HG02763 (cell line): ENCODE measurements around the gene MBNL1.
A peak's percentile ranks its signal among the peaks of the same experiment; 100 is the strongest.
"Not testable (repeated sequence)": the region's sequence is repeated elsewhere in the genome, so short reads cannot be mapped to it uniquely, and the experiment has no call there.

Experiments
- ATAC-seq: cut with Tn5 transposase; IDR thresholded peaks from one replicate; pipeline ENCODE4 v1.9.1; 2021; ENCODE audit warnings: mild to moderate bottlenecking, moderate library complexity; ENCODE audit not compliant: unreplicated experiment

MBNL1 gene

DNA sequence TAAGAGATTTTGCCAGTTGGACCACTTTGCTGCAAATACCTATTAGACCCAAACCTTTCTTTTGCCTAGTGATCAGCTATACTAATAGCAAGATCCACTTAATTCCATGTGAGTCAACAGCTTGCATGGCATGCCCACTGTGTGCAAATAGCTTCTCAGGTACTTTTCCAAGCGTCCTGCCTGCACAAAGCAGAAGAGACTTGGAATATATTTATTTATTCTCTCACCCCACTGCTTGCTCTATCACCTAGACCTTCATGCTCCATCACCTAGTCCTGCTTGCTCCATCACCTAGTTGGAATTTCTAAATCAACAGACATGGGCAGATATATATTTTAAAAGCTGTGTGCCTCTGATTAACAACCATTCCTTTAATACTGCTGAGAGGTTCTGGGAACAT, 47.6 kb downstream of the MBNL1 start:
- no peak for ATAC-seq

- ATAC-seq: no peak
Observed at GRCh38 chr3:152317184-152317583, 48.5 kb downstream of the MBNL1 start.

GRCh38 chr3:152317956-152318355, 49.2 kb downstream of the MBNL1 start:
- no peak for ATAC-seq

DNA sequence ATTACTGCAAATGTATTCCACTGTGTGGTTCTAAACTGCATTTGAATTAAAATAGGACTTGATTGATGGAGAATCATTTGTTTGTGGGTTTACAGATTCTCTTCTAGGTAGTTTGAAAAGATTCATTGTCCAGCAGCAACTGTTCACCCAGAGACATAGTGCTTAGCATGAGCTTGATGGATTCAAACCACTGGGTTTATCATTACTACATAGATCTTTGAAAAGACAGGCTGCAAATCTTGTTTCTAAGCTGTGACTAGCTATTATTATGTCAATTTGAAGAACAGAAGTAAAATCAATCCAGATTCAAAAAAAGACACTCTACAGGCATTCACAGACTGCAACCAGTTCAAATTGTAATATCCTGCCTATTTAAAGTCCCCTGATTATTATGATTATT, 49.8 kb downstream of the MBNL1 start:
- ATAC-seq: no peak

- no peak for ATAC-seq
Observed at GRCh38 chr3:152319256-152319655, 50.5 kb downstream of the MBNL1 start.

GRCh38 chr3:152319831-152320617, 51.3 kb downstream of the MBNL1 start:
- ATAC-seq: no peak

- ATAC-seq: no peak
Observed at GRCh38 chr3:152321200-152321954, 52.6 kb downstream of the MBNL1 start.

DNA sequence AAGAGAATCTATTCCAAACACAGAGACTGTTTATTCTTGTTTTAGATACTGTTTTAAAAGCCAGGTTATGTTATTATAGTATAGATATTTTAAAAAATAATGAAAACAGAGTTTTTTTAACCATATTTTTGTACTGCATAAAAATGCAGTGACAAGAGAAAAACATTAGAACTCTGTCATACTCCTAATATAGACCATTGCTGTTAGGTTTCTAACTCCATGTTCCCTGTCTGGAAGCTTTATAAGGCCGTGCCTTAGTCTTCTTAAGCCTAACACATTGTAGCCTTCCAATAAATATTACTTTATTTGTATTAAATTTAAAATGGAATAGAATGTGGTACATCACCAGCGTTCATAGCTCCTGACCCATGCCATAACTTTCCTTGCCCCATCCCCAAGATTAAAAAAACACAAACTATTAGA, 53.2 kb downstream of the MBNL1 start:
- no peak for ATAC-seq

GRCh38 chr3:152322756-152323155, 54.0 kb downstream of the MBNL1 start:
- ATAC-seq: no peak

- ATAC-seq: peak; percentile 76
Observed at GRCh38 chr3:152323834-152324233, 55.1 kb downstream of the MBNL1 start.

- ATAC-seq: no peak
Observed at GRCh38 chr3:152325136-152325535, 56.4 kb downstream of the MBNL1 start.

DNA sequence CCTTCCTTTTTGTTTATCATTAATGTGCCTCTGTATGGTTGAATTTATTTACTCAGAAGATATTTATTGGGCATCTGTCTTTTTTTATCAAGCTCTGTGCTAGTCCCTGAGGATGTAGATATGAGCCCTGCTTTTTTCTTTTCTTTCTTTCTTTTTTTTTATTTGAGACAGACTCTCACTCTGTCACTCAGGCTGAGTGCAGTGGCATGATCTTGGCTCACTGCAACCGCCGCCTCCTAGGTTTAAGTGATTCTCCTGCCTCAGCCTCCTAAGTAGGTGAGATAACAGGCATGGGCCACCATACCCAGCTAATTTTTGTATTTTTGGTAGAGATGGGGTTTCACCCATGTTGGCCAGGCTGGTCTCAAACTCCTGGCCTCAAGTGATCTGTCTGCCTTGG, 58.5 kb downstream of the MBNL1 start:
- no peak for ATAC-seq

DNA sequence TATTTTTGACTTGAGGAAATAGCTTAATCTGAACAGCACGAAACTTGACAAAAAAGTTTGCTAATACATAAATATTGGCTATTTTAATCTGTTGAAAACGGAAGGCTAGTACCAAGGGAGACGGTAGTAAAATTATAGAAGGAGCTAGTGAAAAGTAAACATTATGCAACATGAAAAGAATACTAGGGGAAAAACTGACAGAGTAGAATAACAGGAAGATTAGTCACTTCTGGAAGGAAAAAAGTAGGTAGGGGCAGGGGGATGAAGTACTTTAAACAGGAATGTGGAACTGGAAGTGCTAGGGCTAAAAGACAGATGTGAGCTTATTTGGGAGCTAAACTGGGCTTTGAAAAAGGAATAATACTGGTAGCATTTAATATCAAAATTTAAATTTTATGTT, 60.1 kb downstream of the MBNL1 start:
- ATAC-seq: no peak

DNA sequence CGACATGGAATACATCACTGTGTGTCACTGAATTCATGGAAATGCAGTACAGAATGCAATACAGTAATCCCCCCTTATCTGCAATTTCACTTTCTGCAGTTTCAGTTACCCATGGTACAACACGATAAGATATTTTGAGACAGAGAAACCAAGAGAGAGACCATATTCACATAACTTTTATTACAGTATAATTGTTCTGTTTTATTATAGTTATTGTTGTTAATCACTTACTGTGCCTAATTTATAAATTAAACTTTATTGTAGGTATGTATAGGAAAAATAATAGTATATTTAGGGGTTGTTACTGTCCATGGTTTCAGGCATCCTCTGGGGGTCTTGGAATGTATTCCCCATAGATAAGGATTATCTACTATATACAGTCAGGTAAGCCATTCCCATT, 61.8 kb downstream of the MBNL1 start:
- ATAC-seq: no peak

DNA sequence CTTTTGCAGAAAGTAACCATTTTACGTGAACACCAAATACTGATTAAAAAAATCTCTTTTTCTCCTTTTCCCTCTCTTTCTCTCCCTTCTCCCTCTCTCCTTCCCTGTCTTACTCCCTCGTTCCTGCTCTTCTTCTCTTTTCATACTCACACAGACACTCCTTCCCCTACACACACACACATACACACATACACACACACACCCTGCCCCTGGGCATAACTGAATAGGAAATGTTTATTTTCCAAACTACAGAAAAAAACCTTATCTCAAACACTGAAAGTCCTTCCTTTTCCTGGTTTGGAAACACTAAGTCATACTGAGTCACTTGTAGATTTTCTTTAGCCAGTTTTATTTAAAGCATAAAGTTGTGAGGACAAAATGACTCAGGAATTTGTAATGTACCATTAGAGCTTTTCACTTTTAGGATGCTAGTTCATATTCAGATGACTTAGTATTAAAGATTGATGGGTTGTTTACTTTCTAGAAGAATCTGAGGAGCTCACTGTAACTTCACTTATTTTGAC, 62.4 kb downstream of the MBNL1 start:
- no peak for ATAC-seq

DNA sequence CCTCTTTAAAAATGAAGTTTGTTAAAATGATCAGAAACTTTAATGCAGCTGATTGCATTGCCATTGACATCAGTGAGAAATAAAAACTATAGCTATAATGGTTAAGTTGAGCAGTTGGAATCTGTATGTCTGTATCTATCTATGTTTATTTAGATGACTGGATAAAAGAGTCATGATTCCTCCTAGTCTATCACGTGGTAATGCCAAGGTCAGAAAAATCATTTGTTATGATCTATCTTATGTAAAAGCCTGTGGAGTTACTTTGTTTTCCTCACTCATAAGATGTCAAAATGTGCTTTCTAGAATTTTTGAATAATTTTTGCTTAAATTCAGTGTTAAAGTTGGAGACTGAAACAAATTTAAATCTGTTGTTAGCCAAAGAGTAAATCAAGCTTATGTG, 63.3 kb downstream of the MBNL1 start:
- no peak for ATAC-seq

- ATAC-seq: no peak
Observed at GRCh38 chr3:152333928-152334327, 65.2 kb downstream of the MBNL1 start.

GRCh38 chr3:152334761-152335160, 66.0 kb downstream of the MBNL1 start:
- no peak for ATAC-seq

- ATAC-seq: no peak
Observed at GRCh38 chr3:152335273-152335672, 66.5 kb downstream of the MBNL1 start.

DNA sequence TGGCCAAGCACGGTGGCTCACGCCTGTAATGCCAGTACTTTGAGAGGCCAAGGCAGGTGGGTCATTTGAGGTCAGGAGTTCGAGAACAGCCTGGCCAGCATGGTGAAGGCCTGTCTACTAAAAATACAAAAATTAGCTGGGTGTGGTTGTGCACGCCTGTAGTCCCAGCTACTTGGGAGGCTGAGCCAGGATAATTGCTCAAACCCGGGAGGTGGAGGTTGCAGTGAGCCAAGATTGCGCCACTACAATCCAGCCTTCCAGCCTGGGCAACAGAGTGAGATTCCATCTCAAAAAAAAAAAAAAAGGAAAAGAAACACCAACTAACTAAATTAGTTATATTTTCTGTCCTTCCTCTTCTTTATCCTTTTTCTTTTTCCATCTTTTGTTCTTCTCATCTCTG, 68.6 kb downstream of the MBNL1 start:
- not testable (repeated sequence) for ATAC-seq

GRCh38 chr3:152338159-152338720, 69.5 kb downstream of the MBNL1 start:
- ATAC-seq: no peak
